Esophagus squamous epithelium (tissue), 4 donors: ENCODE results near the gene SETD2.

Source experiments
- POLR2A ChIP-seq, 4 donors: fragments of 450-650 bp; IDR thresholded peaks; one replicate each; pipeline ENCODE4 v1.6.1; 2017; ENCODE audit warnings: antibody characterized with exemption in 4 of 4, mild to moderate bottlenecking in 4 of 4, moderate library complexity in 3 of 4
- TF ChIP-seq, protein P1 (sequence below), 6 experiments: fragments of 450-650 bp in 4 of 6; fragments of 200-600 bp in 2 of 6; sonication (generic) in 2 of 6; IDR thresholded peaks; one replicate each; pipeline ENCODE4 v1.5.1; 2016 to 2019; ENCODE audit warnings: antibody characterized with exemption in 6 of 6, mild to moderate bottlenecking in 4 of 6, moderate library complexity in 4 of 6

GRCh38 chr3:47082519-47082918 is 81.4 kb downstream of the SETD2 start:
- TF ChIP-seq, protein P1, sequence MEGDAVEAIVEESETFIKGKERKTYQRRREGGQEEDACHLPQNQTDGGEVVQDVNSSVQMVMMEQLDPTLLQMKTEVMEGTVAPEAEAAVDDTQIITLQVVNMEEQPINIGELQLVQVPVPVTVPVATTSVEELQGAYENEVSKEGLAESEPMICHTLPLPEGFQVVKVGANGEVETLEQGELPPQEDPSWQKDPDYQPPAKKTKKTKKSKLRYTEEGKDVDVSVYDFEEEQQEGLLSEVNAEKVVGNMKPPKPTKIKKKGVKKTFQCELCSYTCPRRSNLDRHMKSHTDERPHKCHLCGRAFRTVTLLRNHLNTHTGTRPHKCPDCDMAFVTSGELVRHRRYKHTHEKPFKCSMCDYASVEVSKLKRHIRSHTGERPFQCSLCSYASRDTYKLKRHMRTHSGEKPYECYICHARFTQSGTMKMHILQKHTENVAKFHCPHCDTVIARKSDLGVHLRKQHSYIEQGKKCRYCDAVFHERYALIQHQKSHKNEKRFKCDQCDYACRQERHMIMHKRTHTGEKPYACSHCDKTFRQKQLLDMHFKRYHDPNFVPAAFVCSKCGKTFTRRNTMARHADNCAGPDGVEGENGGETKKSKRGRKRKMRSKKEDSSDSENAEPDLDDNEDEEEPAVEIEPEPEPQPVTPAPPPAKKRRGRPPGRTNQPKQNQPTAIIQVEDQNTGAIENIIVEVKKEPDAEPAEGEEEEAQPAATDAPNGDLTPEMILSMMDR (IDR thresholded peaks at IDR 0.05): no peak
- TF ChIP-seq POLR2A (IDR thresholded peaks at IDR 0.05): no peak
